ENCODE measurements around the gene NLGN1.

The NLGN1 gene

GRCh38 chr3:174315225-174315624 is 917.7 kb downstream of the NLGN1 start:
- no peak for DNase-seq (ENCODE audit: low read depth)
- no peak for TF ChIP-seq CTCF (conservative IDR thresholded peaks at IDR 0.05; ENCODE audit: control insufficient read depth, insufficient read depth, low read depth, low read length)
- no peak overlapping the region for H3K4me3 ChIP-seq (ENCODE audit: control insufficient read depth, low read depth, low read length)

GRCh38 chr3:174317005-174317404 is 919.5 kb downstream of the NLGN1 start:
- H3K4me3 ChIP-seq (ENCODE audit: control insufficient read depth, low read depth, low read length): no peak overlapping the region
- TF ChIP-seq CTCF (conservative IDR thresholded peaks at IDR 0.05; ENCODE audit: control insufficient read depth, insufficient read depth, low read depth, low read length): no peak
- DNase-seq (ENCODE audit: low read depth): no peak

- no peak for DNase-seq (ENCODE audit: low read depth)
- H3K4me3 ChIP-seq (ENCODE audit: control insufficient read depth, low read depth, low read length): no peak overlapping the region
- no peak for TF ChIP-seq CTCF (conservative IDR thresholded peaks at IDR 0.05; ENCODE audit: control insufficient read depth, insufficient read depth, low read depth, low read length)
Measured at GRCh38 chr3:174318181-174318580, 920.6 kb downstream of the NLGN1 start.

GRCh38 chr3:174321548-174321947 is 924.0 kb downstream of the NLGN1 start:
- DNase-seq (ENCODE audit: low read depth): no peak
- TF ChIP-seq CTCF (conservative IDR thresholded peaks at IDR 0.05; ENCODE audit: control insufficient read depth, insufficient read depth, low read depth, low read length): no peak
- no peak overlapping the region for H3K4me3 ChIP-seq (ENCODE audit: control insufficient read depth, low read depth, low read length)

GRCh38 chr3:174322789-174323188 is 925.2 kb downstream of the NLGN1 start:
- H3K4me3 ChIP-seq (ENCODE audit: control insufficient read depth, low read depth, low read length): no peak overlapping the region
- DNase-seq (ENCODE audit: low read depth): no peak
- no peak for TF ChIP-seq CTCF (conservative IDR thresholded peaks at IDR 0.05; ENCODE audit: control insufficient read depth, insufficient read depth, low read depth, low read length)

- no peak for DNase-seq (ENCODE audit: low read depth)
- TF ChIP-seq CTCF (conservative IDR thresholded peaks at IDR 0.05; ENCODE audit: control insufficient read depth, insufficient read depth, low read depth, low read length): no peak
Measured at GRCh38 chr3:174325171-174325570, 927.6 kb downstream of the NLGN1 start.

More at GRCh38 chr3:174325171-174325570, 927.6 kb downstream of the NLGN1 start:
- H3K4me3 ChIP-seq (ENCODE audit: control insufficient read depth, low read depth, low read length): no peak overlapping the region
